NCI-H748 treated with DMSO at 0.1 percent for 48 hours (cell line): ENCODE results near the gene CUBN.

Experiments
- DNase-seq: peaks from one replicate; lab custom pipeline; 2025; lab: John Stamatoyannopoulos, UW

The CUBN gene

DNA sequence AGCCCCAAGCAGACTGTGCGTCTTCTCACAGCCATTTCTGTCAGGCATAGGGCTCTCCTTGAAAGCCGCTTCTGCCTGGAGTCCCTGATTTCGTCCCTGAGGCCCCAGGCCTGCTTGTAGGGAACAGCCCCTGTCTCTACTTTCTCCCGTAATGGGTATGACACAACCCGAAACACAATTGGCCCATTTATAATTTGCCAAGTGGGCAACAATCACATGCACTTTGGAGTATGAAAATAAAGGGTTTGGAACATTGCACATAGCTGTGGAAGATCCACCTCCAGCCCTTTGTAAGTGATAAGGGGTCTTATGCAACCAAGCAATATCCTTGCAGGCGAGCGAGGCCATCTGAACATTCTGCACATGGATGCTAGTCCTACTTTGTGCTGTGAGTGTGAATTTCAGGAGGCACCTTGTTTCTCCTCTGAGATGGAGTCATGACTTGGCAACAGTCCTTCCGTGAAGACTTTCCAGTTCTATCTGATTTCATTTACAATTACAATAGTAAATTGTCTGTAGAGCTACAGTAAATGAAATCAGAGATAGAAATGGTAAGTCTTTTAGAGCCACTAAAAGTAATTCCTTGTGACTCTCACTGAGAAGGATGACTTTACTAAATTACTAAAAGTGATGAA, 141.5 kb downstream of the CUBN start:
- DNase-seq: no peak

DNA sequence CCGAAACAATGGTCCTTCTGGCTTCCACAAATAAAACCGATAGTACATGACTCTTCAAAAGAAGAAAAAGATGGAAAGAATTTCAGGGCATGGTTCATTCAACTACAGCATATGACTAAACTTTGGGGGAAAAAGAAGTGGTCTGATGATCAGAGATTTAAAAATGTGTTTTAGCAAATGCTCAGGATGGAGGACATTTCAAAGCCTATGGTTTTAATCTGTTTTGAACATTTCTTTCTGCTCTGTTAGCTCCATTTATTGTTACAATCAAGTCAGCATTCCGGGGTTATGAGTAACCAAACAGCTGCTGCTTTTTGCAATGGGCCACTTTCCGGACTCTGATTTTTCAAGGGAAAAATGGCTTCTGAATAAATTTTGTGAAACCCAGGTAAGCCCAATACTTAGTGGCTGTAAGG, 142.4 kb downstream of the CUBN start:
- no peak for DNase-seq

DNA sequence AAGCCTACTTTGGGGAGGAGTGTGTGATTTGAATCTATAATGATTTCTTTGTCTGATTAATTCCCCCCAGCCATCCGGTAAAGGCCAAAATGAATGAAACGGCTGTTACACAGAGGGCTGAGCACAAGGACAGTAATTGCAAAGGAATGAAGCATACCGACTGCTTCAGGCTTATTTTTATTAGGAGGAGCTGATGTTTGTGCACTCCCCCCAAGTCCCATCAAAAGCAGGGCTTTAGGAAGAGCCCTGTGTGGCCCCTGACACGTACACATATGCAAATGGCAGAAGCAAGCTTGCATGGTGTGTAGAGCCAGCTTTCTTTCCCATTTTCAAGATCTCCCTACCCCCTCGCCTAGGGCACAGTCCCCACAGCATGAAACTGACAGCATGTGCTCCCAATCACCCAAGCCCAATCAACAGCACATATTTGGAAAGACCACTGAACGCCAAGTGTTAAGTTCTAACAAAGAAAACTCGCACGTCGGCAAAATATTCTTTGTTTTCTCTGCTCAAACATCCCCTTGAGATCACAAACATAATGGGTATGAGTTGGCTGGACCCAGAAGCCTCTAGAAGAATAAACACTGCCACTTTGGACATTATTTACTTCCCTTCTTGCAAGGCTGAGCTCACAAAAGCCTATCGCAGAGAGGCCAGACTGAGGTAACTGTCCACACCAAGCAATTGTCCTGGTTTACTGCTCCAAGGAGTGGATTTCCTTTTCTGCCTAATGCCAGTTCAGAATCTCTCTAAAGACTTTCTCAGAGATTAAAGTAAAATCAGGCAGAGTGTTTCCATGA, 143.0 kb downstream of the CUBN start:
- no peak for DNase-seq

DNA sequence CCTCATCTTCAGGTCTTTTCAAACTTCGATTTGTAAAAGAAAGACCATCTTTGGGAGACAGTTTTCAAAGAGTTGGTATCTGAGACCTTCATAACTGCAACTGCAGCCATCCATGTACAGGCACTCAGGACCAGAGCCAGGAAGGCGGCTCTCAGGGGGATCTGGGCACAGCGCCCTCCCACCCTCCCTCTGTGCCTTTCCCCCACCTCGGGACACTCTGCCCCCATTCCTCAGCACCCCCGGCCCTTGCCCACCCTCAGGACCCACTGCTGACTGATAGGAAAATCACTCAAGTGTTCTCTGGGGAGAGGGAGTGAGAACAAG, 143.6 kb downstream of the CUBN start:
- DNase-seq: no peak

DNA sequence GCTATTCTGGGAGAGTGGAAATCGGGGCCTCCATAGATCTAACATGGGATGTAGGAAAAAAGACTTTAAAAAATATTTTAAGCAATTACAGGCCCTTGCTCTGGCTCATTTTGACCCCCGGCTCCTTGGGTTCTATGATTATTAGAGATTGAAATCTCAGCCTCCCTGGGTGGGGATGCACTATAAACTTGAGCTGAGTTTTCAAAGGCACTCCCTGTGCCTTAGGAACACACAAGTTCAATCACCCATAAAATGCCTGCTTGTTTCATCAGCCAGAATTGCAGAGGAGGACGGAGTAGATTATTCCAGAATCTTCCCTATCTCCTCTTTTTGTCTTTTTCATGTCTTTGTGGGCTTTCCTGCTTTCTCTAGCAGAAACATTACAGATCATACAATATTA, 145.4 kb downstream of the CUBN start:
- no peak for DNase-seq

DNA sequence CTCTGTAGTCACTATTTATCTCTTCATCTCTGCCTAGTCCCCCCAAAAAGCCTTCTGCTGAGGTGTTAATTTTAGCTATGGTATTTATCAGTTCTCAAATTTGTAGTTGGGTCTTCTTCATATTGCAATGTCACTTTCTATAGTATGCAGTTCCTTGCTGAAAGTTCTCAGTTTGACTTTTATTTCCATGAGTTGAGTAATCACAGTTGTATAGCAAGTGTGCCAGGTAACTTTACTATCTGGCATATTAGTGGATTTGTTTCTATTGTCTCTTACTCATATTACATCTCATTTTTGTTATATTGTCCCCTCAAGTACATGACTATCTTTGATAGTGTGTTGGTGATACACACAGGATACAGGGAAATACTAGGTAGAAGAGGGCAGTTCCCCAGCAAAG, 152.8 kb downstream of the CUBN start:
- no peak for DNase-seq

DNA sequence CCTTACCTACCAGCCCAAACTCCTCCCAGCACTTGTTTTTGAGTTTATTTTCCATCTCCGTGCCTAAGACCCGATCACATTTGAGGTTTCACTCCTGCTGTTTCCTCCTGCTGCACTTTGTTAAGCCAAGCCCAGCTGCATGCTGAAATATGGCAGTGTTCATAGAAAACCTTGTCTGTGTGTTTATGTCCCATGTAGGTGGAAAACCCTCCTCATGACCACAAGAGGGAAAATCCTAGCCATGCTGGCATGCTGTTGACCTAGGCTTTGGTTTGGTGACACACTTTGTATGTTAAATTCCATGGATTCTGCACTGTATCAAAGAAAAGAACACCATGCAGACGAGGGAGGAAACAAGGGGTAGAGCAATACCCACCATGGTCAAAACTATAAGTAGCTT, 154.4 kb downstream of the CUBN start:
- DNase-seq: no peak

DNA sequence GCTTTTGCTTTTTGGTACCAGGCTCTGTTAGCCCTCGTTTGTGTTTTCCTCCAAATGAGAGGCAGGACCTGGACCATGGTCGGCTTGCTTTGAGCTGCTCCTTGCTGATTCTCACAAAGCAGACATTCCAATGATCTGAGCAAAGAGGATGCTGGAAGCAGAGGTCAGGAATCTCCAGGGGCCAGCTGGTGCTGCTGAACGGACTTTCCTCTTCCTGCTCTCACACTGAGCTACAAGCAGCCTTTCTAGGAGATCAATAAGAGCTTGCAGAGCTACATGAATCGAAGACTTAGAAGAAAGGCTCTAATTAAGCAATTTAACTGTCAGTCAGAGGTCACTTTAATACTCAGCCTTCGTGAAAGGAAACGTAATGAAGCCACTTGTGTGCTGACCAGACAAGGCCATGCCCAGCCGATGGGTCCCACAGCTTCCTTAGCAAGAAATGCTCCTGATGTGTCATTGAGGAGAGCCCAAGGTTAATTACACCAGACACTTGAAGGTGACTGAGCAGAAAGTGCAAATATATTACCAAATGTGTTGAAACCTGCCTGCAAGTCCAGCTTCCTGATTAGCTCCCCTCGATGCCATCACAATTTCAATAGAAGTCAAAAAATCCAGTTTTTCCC, 161.1 kb downstream of the CUBN start:
- DNase-seq: peak; percentile 18

DNA sequence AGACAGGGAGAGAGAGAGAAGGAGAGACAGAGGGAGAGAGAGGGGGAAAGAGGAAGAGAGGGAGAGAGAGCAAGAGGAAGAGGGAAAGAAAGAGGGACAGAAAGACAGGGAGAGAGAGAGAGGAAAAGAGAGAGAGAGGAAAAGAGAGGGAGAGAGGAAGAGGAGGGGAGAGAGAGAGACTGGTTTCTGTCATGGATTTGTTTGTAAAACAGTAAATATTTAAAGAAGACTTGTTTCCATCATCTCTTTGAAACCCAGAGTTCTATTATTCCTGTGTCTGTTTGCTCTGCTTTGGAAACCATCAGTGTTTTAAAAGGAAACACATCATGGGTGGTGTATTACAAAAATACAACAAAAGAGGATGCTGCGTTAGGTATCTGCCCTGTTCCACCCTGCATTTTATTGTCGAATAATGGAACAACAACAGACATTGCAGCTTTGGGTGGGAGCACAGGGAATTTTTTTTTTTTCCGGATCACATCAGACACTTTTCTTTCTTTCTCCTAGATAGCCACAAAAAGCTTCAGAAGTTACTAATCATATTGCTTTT, 161.7 kb downstream of the CUBN start:
- DNase-seq: peak; percentile 45

DNA sequence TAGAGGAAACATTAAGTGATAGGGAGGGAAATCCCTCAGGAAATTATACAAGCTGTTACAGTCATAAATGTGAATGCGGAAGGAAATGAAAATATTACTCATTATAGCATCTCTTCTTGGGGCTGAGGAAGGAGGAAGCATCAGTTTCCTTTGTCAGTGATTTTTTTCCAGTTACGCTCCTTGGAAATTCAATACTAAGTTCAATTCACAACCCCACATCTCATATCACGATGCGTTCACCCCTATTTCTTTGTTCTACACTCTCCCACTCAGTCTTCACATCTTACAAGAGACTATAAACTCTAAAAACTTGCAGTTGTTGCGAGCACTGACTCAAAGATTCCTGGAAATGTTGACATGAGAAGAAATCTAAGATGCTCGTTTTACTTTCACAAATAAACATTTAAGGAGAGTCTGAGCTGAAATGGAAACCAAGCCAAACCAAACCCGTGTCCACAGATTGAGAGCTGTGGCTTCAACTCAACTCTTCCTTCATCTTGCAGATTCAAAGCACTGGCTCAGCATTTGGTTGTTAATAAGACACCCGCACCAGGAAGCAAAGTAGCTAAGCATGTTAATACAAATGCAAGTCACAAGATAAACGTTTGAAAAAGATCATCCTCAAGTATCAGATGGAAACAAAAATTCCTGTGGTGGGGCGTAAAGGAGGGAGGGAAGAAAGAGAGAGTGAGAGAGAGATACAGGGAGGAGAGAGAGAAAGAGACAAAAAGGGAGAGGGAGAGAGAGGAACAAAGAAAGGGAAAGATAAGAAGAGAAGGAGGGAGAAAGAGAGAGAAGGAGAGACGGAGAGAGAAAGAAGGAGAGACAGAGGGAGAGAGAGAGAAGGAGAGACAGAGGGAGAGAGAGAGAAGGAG, 162.4 kb downstream of the CUBN start:
- DNase-seq: no peak

DNA sequence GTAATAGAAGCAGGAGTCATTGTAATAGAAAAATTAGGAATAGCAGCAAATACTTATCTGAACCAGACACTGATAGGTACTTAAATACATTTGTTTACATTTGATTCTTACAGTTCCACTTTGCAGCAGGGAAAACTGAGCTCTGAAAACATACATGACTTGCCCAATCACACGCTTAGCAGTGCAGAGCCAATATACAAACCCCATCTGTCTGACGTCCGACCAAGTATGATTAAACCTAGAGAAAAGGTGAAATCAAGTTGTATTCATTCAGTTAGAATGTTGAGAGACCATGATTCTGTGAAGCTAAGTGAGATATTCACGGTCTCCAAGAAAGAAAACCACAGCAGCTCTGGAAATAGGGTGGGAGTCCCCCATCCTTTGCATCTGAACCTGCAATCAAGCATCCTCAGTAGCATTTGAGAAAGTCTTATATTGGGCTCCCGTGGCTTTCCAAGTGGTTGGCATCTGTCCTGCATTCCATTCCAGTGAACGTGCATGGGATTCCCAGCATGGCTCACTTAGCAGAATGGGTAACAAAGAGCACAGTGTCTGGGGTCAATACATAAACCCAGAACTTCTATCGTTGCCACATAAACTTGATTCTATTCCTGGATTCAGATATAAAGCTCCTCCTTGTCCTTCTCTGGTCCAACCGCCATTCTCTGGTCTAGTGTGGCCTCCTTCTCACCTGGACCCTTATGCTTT, 163.7 kb downstream of the CUBN start:
- no peak for DNase-seq

DNA sequence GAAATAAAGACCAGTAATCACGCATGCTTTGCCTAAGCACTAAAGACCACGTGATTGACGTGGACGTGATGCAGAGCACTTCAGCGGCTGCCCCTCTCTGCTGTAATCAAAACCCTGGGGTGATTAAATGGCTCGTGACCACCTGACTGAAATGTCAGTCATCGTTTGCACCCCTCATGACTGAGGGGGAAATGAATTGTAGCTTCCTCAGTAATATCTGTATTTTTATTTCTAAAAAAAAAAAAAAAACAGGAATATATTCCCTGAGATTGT, 164.3 kb downstream of the CUBN start:
- peak; percentile 6 for DNase-seq

DNA sequence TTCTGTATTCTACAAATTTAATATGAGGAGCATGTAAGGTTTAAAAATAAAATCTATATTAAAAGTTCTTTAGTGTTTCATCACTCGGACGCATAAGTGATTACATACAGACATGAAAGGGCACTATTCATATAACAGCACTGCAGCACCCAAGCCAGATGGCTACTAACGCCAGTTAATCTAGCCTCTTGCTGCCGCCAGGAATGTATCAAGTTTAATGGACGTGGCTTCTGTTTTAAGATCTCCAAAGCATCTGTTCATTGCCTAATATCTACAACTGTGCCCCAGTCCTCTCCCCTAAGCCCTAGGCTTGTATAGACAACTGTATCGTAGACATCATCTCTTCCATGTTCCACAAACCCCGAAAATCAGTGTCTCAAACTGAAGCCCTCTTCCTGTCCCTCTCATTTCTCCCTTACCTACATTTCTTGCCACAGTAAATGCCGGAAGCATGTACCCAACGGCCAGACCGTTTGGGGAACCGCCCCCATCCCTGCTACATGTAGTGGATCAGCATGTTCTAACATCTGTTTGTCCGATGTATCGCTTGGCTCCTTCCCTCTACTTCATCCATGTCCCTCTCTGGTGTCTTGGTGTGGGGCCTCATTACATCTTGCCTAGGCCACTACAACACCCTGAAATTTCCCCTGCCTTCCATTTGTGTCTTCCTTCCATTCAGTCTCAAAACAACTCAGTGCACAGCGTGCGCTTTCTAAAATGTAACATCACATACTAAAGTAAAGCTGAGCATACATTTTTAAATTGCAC, 164.9 kb downstream of the CUBN start:
- DNase-seq: no peak

DNA sequence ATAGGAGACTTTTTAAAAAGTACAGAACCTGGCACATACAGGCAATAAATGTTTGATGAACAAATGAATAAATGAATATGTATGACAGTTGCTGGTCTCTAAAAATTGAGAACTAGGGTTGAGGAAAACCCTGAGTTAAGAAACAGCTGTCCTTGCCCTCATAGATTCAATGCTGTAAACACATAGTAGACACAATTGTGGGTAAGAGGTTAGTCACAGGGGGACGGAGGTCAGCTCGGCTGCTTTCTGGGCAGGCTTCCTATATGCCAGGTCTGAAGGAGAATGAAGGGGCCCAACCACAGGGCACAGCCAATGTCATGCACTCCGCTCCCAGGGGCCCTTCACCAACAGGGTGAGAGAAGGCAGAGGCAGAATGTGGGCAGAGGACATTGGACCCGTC, 169.1 kb downstream of the CUBN start:
- DNase-seq: no peak

DNA sequence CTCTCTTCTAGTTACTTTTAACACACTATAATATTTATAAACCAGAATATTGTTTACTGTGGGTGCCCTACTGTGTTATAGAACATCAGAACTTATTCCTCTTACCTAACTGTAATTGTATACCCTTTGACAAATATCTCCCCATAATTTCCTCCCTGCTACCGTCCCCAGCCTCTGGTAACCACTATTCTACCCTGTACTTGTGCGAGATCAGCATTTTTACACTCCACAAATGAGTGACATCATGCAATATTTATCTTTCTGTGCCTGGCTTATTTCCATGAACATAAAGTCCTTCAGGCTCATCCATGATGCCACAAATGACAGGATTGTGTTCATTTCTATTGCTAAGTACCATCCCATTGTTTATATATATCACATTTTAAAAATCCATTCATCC, 172.6 kb downstream of the CUBN start:
- no peak for DNase-seq

DNA sequence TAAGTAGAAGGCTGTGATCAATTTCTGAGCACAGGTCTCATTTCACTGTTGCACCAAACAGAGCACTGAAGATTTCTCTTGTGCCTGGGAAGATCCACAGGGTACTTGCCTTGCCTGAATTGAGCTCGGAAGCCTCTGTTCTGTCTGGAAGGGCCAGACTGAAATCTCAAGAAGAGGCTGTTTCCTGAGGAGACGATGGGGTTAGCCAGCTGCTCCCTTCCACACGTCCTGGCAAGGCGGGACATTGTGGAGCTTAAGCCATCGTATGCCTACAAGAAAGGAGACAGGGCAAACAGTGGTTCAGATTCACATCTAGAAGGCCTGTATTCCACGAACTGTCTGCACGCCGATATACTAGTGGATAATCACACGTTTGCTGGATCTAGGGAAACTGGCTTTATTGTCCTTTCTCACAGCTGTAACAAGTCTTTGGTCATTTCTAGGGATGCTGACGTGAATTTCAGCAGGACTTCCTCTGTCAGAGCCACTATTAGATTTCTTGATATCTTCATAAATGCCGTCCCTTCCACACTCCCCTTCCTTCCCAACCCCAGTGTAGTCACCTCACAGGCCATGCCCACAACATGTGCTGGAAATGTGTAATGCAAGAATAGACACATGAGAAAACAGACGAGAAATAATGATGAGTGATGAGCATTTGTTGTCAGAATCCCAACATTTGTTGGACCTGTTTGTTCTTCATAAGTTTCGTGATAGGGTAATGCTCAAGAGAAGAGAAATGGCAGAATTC, 175.2 kb downstream of the CUBN start:
- no peak for DNase-seq

DNA sequence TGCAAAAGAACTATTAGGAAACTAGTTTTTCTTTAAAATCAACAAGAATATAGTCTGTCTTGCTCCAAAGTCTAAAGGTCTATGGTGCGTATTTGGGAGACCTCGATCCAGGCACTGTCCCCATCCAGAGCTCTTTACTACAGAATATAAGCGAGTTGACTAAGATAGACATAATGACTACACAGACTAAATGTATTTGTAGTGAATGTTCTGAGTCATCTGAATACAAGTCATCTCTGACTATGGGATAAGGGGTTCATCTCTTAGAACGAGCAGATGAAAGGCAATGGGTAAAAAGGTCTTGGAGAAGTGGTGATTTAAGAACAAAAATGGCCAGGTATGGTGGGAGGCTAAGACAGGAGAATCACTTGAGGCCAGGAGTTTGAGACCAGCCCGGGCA, 176.3 kb downstream of the CUBN start:
- DNase-seq: no peak

DNA sequence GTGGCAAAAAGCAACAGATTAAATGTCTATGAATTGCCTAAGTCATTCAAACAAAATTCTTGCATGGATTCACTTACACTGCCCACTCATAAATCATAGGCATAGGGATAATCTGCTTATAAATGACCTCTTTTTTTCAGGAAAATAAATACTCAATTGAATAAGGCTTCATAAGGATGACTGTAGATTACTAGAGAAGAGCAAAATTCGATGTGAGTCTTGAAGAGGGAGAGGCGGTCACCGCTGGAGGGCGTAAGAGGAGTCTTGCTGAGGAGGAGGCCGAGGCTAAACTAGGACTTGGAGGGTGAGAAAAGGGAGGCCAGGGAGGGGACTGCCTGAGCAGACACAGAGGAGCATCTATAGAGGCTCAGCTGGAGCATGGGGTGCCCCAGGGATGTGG, 177.0 kb downstream of the CUBN start:
- DNase-seq: no peak

DNA sequence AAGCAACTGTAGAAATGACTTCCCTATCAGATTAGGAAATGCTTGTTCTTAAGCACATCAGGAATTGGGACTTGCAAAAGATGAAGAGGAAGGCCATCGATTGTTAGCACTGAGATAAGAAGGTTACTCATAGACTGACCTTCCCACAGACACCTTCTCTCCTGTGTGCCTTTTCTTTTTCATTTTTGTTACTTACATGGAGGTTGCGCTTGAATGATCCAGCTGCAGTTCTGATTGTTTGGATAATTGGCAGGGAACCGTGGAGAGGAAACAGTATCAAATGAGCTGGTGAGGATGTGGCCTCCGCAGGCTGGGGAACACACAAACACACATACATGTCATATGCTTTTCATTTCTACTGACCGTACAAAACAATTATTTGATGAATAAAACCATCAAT, 177.5 kb downstream of the CUBN start:
- peak; percentile 33 for DNase-seq
